Psoas muscle (tissue), 8 donors: ENCODE data around the gene ZNF197. TPM values are rescaled to one million over a fixed set of nuclear protein-coding genes. Genes with fewer than 3 reads are reported as not detected.
"Not testable (repeated sequence)": the region's sequence is repeated elsewhere in the genome, so short reads cannot be mapped to it uniquely, and the experiment has no call there.

Experiments
- ATAC-seq, 4 donors: fragments of 200-7000 bp; cut with Tn5 transposase; one replicate each; pipeline ENCODE4 v1.9.1; 2020; ENCODE audit warnings: moderate library complexity in 3 of 4, mild to moderate bottlenecking in 2 of 4
- DNase-seq, 2 donors: peaks; one replicate each; pipeline ENCODE4 v3.0.0-alpha.2; 2020
- H3K27ac ChIP-seq: fragments of 200-600 bp; one replicate; pipeline ENCODE4 v1.8.0; 2022
- H3K27me3 ChIP-seq, 3 donors: fragments of 200-600 bp in 1 of 3; one replicate each; pipeline versions ENCODE4 v1.6.1 to v1.8.0; 2013 to 2022; ENCODE audit warnings: low read length in 2 of 3, mild to moderate bottlenecking in 2 of 3, moderate library complexity in 1 of 3; ENCODE audit not compliant: insufficient read depth in 3 of 3
- H3K36me3 ChIP-seq, 2 donors: fragments of 200-600 bp in 1 of 2; one replicate each; pipeline versions ENCODE4 v1.6.1 to v1.8.0; 2013 to 2022; ENCODE audit warnings: low read depth in 1 of 2, mild to moderate bottlenecking in 1 of 2, moderate library complexity in 1 of 2; ENCODE audit not compliant: insufficient read depth in 1 of 2
- H3K4me1 ChIP-seq: fragments of 200-600 bp; one replicate; pipeline ENCODE4 v1.8.0; 2022
- H3K4me3 ChIP-seq: fragments of 200-600 bp; one replicate; pipeline ENCODE4 v1.8.0; 2022; ENCODE audit warnings: mild to moderate bottlenecking
- H3K9me3 ChIP-seq: fragments of 200-600 bp; one replicate; pipeline ENCODE4 v1.8.0; 2022
- WGBS, 3 donors: extraction: QIAGEN DNeasy Blood & Tissue Kit; methylation state at CpG; one replicate each; pipeline versions ENCODE4 v1.1.6 to v1.1.7; 2013; 5-methylcytosine and 5-hydroxymethylcytosine counted together
- intact Hi-C, 2 donors: fragments of 100-400 bp; cut with DNase I; formaldehyde crosslinking; loops; one replicate each; pipeline versions ENCODE4 v1.11.0 to v1.14.2; 2022
- long read RNA-seq, 2 donors: library from polyadenylated mRNA; unstranded; transcript quantifications; one replicate each; pipeline ENCODE4 v2.0.0, GENCODE V29; 2021
- polyA plus RNA-seq, 3 donors: library from polyadenylated mRNA; stranded (reverse); fragments of 200-250 nt; gene quantifications; one replicate each; pipeline ENCODE4 v1.2.3, GENCODE V29; 2013
- total RNA-seq, 4 donors: library from RNA; stranded (reverse); fragmentation: NEBNext Ultra II Directional in 2 of 4; extraction: Animal tissue kit (Norgen Biotek cat#: 25700) in 2 of 4; gene quantifications; one replicate each; pipeline versions ENCODE4 v1.2.1 to v1.2.4, GENCODE V29; 2021 to 2023
- TF ChIP-seq, protein P1 (sequence below): fragments of 200-600 bp; IDR thresholded peaks from one replicate; pipeline ENCODE4 v1.8.0; 2022; ENCODE audit warnings: antibody characterized with exemption
- donor health status: healthy with polysubstance abuse.
- donor health status: DM: no; HTN: no; CAD: no; lungs with moderate emphysema.
- donor health status: Bipolar disorder and iron deficiency.
- donor health status: healthy.
- donor health status: DM: yes; HTN: yes; CAD: no.
- donor health status: DM: no; HTN: no; CAD: no.
- donor health status: DM: no; HTN: no; CAD: no.
- donor health status: DM: yes; HTN: yes; CAD: no.

Gene ZNF197
- total RNA-seq (10 to 100 TPM; 15.1 to 19.1 (median 15.9) TPM), polyA plus RNA-seq (10 to 100 TPM in 1 of 3 donors, 1 to 10 TPM in 2; 5.2 to 15.3 (median 9.0) TPM)
- long read RNA-seq, donor 1, full-length matches to known transcripts: 8 of 15 reads
- long read RNA-seq, donor 1, partial matches to known transcripts: 3 of 15 reads
- long read RNA-seq, donor 1, other reads (novel, unspliced or antisense): 4 of 15 reads
- long read RNA-seq, donor 2, partial matches to known transcripts: 1 of 17 reads
- long read RNA-seq, donor 2, other reads (novel, unspliced or antisense): 11 of 17 reads

DNA sequence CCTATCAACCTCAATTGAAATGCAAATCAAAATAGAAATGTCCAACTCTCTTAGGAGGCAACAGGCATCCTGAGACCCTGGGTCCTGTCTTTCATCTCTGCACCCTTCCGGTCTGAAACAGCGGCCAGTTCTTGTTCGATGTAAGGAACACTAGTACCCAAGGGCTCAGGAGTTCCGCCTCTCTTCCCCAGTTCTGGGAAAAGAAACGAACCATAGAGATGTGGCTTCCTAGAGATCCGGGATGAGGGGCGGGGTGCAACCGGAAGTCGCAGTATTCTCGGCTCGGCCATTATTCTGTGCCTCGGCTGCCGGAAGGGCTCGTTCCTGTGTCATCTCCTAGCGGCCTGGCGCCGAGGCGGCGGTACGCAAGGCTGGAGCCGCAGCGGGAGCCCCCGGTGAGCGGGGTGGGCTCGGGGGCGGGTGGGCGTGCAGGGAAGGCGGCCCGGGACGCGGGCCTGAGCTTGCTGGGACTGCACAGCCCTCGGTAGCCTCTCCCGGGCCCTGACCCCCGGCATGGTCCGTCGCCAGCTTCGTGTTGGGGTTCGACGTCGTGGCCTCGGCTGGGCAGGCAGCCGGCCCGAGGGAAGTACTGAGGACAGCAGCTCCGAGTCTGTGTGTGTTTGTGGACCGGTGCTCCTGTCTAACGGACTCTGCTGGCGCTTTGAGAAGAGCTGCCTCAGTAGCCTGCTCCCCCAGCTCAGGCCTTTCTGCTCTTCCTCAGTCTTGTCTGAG lies at the start of gene ZNF197:
Gene ZNF197, plus strand, starts transcription at position 288 of the 732 bp plus-strand sequence. CDS start 4,119 bp downstream, outside the sequence.
- ATAC-seq: peak; percentile 95 to 99 (median 98)
- intact Hi-C loops: loop anchor here (2.0 to 10.0 kb wide), 4 partner anchors 22 to 303 kb away; partner anchors contain the start of gene ZNF502 (in 1 of the 2)
- H3K27me3 ChIP-seq: no peaks in the 10 kb centered on the region
- H3K9me3 ChIP-seq: no peaks in the 10 kb centered on the region
- peak within 1 kb of the TSS; percentile 96 for H3K27ac ChIP-seq
- H3K36me3 ChIP-seq: peaks cover 2 to 11% of the 10 kb centered on the region in 2 donors
- DNase-seq: peak; percentile 86 to 92
- WGBS, 3 donors: 0 to 1% (median 0%) methylated on average over 38 to 47 of the region's 47 CpGs
- H3K4me3 ChIP-seq: peak within 1 kb of the TSS; percentile 97
- TF ChIP-seq, protein P1, sequence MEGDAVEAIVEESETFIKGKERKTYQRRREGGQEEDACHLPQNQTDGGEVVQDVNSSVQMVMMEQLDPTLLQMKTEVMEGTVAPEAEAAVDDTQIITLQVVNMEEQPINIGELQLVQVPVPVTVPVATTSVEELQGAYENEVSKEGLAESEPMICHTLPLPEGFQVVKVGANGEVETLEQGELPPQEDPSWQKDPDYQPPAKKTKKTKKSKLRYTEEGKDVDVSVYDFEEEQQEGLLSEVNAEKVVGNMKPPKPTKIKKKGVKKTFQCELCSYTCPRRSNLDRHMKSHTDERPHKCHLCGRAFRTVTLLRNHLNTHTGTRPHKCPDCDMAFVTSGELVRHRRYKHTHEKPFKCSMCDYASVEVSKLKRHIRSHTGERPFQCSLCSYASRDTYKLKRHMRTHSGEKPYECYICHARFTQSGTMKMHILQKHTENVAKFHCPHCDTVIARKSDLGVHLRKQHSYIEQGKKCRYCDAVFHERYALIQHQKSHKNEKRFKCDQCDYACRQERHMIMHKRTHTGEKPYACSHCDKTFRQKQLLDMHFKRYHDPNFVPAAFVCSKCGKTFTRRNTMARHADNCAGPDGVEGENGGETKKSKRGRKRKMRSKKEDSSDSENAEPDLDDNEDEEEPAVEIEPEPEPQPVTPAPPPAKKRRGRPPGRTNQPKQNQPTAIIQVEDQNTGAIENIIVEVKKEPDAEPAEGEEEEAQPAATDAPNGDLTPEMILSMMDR: peak; percentile 9
- peaks cover 13% of the 10 kb centered on the region for H3K4me1 ChIP-seq

DNA sequence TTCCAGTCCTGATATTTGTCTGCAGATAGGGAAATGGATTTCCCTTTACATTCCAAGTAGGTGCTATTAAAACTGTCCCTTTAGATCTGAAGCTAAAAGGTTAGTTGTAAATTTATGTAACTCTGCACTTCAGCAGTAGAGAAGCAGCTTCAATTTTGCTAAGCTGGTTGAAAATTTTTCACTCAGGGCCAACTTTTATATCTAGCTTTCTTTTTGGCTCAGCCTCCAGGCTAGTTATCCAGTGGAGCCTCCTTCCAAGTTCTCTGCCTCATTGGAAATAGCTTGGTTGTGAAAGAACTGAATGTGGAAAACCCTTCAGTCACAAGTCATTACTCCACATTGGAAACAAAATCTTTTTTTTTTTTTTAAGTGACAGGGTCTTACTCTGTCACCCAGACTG lies 48.2 kb upstream of the ZNF197 start:
- no peaks in the 10 kb centered on the region for H3K36me3 ChIP-seq
- H3K27me3 ChIP-seq: no peaks in the 10 kb centered on the region
- TF ChIP-seq, protein P1: no peak
- peaks cover 4% of the 10 kb centered on the region for H3K9me3 ChIP-seq
- no peak overlapping the region for H3K27ac ChIP-seq
- intact Hi-C loops: no loop called here
- ATAC-seq (no peak), DNase-seq (no peak)
- no peak overlapping the region for H3K4me3 ChIP-seq
- no peaks in the 10 kb centered on the region for H3K4me1 ChIP-seq

DNA sequence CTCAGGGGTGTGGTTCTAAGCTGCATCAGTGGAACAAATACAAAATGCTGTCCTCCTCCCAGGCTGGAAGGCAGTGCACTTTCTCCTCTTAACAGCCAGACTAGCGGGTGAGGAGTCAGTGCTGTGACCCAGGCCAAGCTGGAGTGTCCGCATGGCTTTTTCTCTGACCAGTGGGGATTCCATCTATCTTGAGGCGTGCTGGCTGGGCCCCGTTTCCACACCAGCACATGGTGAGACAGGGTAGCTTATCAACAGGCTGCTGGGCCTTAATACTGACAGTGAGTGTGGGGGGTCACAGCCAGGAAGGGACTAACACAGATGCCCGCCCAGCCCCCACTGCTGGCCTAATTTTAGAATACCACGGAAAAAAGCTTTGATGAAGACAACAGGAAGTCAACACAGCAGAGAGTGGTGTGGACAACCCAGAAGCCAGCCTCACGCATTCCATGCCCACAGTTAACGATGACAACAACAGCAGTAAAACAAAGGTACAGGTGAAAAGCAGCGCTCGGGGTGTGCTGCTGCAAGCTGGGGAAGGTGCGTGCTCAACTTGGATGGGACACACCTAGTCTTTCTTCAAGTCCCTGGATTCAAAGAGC lies 47.4 kb upstream of the ZNF197 start:
- DNase-seq, H3K27me3 ChIP-seq, ATAC-seq, H3K4me1 ChIP-seq, H3K27ac ChIP-seq, intact Hi-C loops, H3K9me3 ChIP-seq, H3K4me3 ChIP-seq, H3K36me3 ChIP-seq: not testable (repeated sequence)
- WGBS, 3 donors: 86 to 89% (median 88%) methylated on average over 11 of the region's 11 CpGs

DNA sequence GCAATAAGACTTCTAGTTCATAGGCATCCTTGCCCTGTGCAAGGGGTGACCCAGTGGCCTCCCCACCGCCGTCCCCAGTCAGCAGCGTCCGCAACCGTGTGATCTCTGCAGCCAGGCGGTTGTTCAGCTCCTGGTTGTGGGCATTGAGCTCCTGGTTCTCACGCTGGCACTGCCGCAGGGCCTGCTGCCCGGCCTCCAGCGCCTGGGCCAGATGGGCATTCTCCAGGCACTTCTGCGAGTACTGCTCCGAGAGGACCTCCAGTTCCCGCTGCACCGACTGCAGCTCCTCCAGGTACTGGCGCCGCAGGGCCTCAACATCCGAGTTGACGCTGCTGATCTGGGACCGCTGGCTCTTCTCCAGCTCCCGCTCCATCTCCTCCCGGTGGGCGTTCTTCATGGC lies 46.5 kb upstream of the ZNF197 start:
- H3K4me1 ChIP-seq, intact Hi-C loops, H3K36me3 ChIP-seq, H3K27me3 ChIP-seq, ATAC-seq, H3K9me3 ChIP-seq, DNase-seq, H3K27ac ChIP-seq, H3K4me3 ChIP-seq: not testable (repeated sequence)
- 97% methylated on average over 22 of the region's 22 CpGs for WGBS, 3 donors

DNA sequence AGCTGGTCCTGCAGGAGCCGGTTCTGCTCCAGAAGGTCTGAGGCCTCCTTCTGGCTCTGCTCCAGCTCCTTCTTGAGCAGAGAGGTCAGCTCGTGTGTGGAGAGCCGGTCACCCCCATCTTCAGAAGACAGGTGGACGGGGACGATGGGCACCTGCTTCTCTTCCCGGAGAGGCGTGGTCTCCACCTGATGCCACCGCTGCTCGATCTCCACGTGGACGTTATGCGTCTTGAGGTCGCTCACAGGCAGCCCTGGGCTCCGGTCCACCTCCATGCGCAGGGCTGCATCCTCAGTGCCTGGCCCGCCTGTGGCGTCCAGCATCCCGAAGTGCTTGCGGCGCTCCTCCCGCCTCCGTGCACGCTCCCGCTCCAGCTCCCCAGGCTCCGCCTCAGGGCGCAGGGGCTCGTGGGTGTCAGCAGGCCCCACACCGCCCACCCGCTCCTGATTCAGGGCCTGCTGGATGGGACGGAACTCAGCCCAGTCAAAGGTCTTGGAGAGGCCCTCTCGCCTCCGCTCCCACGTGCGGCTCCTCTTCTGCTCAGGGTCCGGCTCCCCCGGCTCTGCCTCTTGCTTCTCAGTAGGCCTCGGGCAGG lies 45.8 kb upstream of the ZNF197 start:
- H3K36me3 ChIP-seq, H3K4me1 ChIP-seq, H3K27ac ChIP-seq, H3K4me3 ChIP-seq, ATAC-seq, DNase-seq, H3K27me3 ChIP-seq, H3K9me3 ChIP-seq, intact Hi-C loops: not testable (repeated sequence)
- WGBS, 3 donors: 95 to 96% (median 95%) methylated on average over 34 to 37 of the region's 37 CpGs

DNA sequence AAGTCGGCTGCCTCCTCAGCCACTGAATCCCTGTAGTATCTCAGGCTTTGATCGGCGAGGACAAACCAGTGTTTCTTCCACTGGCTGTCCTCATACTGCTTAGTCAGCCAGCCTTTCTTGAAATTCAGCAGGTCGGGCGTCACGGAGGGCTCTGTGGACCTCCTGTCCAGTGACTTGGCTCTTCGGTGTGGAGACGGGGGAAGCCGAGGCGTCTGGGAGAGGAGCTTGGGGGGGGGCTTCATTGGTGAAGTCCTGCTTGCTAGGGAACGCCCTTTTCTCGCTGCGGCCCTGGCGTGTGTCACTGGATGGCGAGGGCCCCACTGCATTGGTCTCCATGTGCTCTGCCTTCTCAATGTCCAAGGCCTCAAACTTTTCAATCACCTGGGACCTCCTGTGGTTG lies 45.1 kb upstream of the ZNF197 start:
- not testable (repeated sequence) for H3K9me3 ChIP-seq, ATAC-seq, DNase-seq, H3K4me3 ChIP-seq, H3K36me3 ChIP-seq, H3K27ac ChIP-seq, H3K27me3 ChIP-seq, H3K4me1 ChIP-seq
- 96 to 97% (median 97%) methylated on average over 15 of the region's 15 CpGs for WGBS, 3 donors
- intact Hi-C loops: loop anchor here in 1 of 2 donors (1.0 kb wide), 1 partner anchor 21 kb away; no protein-coding TSS in a partner anchor

DNA sequence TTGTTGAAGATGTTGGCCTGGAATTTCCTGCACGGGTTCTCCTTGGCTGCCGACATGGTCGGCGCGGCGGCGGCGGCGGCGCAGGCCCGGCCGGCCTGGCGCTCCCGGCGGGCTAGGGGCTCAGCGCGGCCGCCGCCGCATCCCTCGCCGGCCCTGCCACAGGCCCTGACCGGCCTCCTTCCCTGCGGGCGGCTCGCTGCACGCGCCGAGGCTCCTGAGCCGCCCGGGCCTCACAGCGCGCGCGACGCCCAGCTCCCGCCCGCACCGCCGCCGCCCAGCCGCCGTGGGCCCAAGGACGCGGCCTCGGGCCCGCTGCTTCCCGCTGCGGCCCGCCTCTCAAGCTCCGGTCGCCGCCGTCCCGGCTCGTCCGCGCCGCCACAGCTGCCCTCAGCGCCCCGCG lies 43.9 kb upstream of the ZNF197 start:
- not testable (repeated sequence) for H3K9me3 ChIP-seq, H3K4me3 ChIP-seq, DNase-seq, ATAC-seq, H3K4me1 ChIP-seq, H3K27me3 ChIP-seq, H3K36me3 ChIP-seq, H3K27ac ChIP-seq
- intact Hi-C loops: loop anchor here in 1 of 2 donors (1.0 kb wide), 1 partner anchor 23 kb away; no protein-coding TSS in a partner anchor
- WGBS, 3 donors: 29 to 47% (median 45%) methylated on average over 36 to 62 of the region's 62 CpGs
